Liver (tissue), 9 donors: ENCODE measurements around the gene NUDC. TPM values are rescaled to one million over a fixed set of nuclear protein-coding genes. Genes with fewer than 3 reads are reported as not detected.

Experiments used
- DNase-seq: peaks from one replicate; pipeline ENCODE4 v3.0.0-alpha.2; 2017; ENCODE audit warnings: low spot score
- H3K27ac ChIP-seq, 2 donors: one replicate each; pipeline ENCODE4 v1.7.0; 2013; ENCODE audit warnings: inconsistent platforms in 2 of 2, low read length in 2 of 2, control low read depth in 1 of 2, low read depth in 1 of 2, mild to moderate bottlenecking in 1 of 2
- H3K27me3 ChIP-seq, 4 donors: one replicate each; pipeline versions ENCODE4 v1.6.1 to v1.7.0; 2013; ENCODE audit warnings: low read length in 3 of 4, inconsistent platforms in 1 of 4, mild to moderate bottlenecking in 1 of 4, moderate library complexity in 1 of 4; ENCODE audit not compliant: control insufficient read depth in 4 of 4, insufficient read depth in 4 of 4
- H3K36me3 ChIP-seq, 4 donors: one replicate each; pipeline versions ENCODE4 v1.6.1 to v1.7.0; 2013; ENCODE audit warnings: low read length in 3 of 4, mild to moderate bottlenecking in 3 of 4, low read depth in 1 of 4, moderate library complexity in 1 of 4; ENCODE audit not compliant: control insufficient read depth in 4 of 4, insufficient read depth in 3 of 4
- H3K4me1 ChIP-seq, 4 donors: one replicate each; pipeline versions ENCODE4 v1.6.1 to v1.7.0; 2013; ENCODE audit warnings: low read length in 3 of 4, mild to moderate bottlenecking in 3 of 4, moderate library complexity in 1 of 4; ENCODE audit not compliant: control insufficient read depth in 4 of 4, insufficient read depth in 4 of 4
- H3K4me3 ChIP-seq, 3 donors: one replicate each; pipeline versions ENCODE4 v1.6.1 to v1.7.0; 2013; ENCODE audit warnings: low read length in 3 of 3, control low read depth in 1 of 3, low read depth in 1 of 3, mild to moderate bottlenecking in 1 of 3
- H3K9ac ChIP-seq, 2 donors: one replicate each; pipeline ENCODE4 v1.7.0; 2013; ENCODE audit warnings: low read length in 2 of 2, mild to moderate bottlenecking in 2 of 2, moderate library complexity in 2 of 2, control low read depth in 1 of 2, low read depth in 1 of 2
- H3K9me3 ChIP-seq, 4 donors: one replicate each; pipeline versions ENCODE4 v1.6.1 to v1.7.0; 2013; ENCODE audit warnings: low read length in 3 of 4; ENCODE audit not compliant: control insufficient read depth in 4 of 4
- ATF3 ChIP-seq: IDR thresholded peaks from 2 replicates; pipeline ENCODE4 v1.6.1; 2016; ENCODE audit warnings: antibody characterized with exemption
- CTCF ChIP-seq: fragments of 150-350 bp; IDR thresholded peaks from 2 replicates; pipeline ENCODE4 v1.5.1; 2017; ENCODE audit warnings: improper control_type of control experiment, low read depth, low read length; ENCODE audit not compliant: missing input control
- EGR1 ChIP-seq, 2 donors: IDR thresholded peaks; 2 replicates each; pipeline ENCODE4 v1.6.1; 2016 to 2018; ENCODE audit warnings: antibody characterized with exemption in 2 of 2, low read depth in 2 of 2
- FOXA1 ChIP-seq: IDR thresholded peaks from 2 replicates; pipeline ENCODE4 v1.6.1; 2016; ENCODE audit warnings: antibody characterized with exemption
- FOXA2 ChIP-seq: IDR thresholded peaks from 2 replicates; pipeline ENCODE4 v1.6.1; 2016; ENCODE audit warnings: antibody characterized with exemption
- GABPA ChIP-seq, 2 donors: IDR thresholded peaks in 1 of 2; conservative IDR thresholded peaks in 1 of 2; 2 replicates each; pipeline ENCODE4 v1.6.1; 2016; ENCODE audit warnings: antibody characterized with exemption in 2 of 2, mild to moderate bottlenecking in 1 of 2, moderate library complexity in 1 of 2
- HNF4A ChIP-seq, 2 donors: conservative IDR thresholded peaks; 2 replicates each; pipeline ENCODE4 v1.6.1; 2016; ENCODE audit warnings: antibody characterized with exemption in 2 of 2, mild to moderate bottlenecking in 2 of 2
- HNF4G ChIP-seq: IDR thresholded peaks from 2 replicates; pipeline ENCODE4 v1.6.1; 2016; ENCODE audit warnings: antibody characterized with exemption
- JUND ChIP-seq, 2 donors: IDR thresholded peaks; 2 replicates each; pipeline ENCODE4 v1.6.1; 2016; ENCODE audit warnings: antibody characterized with exemption in 2 of 2
- MAX ChIP-seq: IDR thresholded peaks from 2 replicates; pipeline ENCODE4 v1.6.1; 2016; ENCODE audit warnings: antibody characterized with exemption
- NR2F2 ChIP-seq: IDR thresholded peaks from 2 replicates; pipeline ENCODE4 v1.6.1; 2016; ENCODE audit warnings: antibody characterized with exemption
- RAD21 ChIP-seq, 2 donors: IDR thresholded peaks; 2 replicates each; pipeline ENCODE4 v1.6.1; 2016; ENCODE audit warnings: antibody characterized with exemption in 2 of 2, mild to moderate bottlenecking in 2 of 2
- REST ChIP-seq: IDR thresholded peaks from 2 replicates; pipeline ENCODE4 v1.6.1; 2016; ENCODE audit warnings: antibody characterized with exemption, mild to moderate bottlenecking
- RXRA ChIP-seq, 2 donors: IDR thresholded peaks; 2 replicates each; pipeline ENCODE4 v1.6.1; 2017 to 2018; ENCODE audit warnings: antibody characterized with exemption in 2 of 2, mild to moderate bottlenecking in 1 of 2
- SP1 ChIP-seq: IDR thresholded peaks from 2 replicates; pipeline ENCODE4 v1.6.1; 2018; ENCODE audit warnings: antibody characterized with exemption, mild to moderate bottlenecking
- TAF1 ChIP-seq: conservative IDR thresholded peaks from 2 replicates; pipeline ENCODE4 v1.6.1; 2016; ENCODE audit warnings: antibody characterized with exemption, mild to moderate bottlenecking
- YY1 ChIP-seq: IDR thresholded peaks from 2 replicates; pipeline ENCODE4 v1.6.1; 2016; ENCODE audit warnings: antibody characterized with exemption, mild to moderate bottlenecking
- ZBTB33 ChIP-seq: IDR thresholded peaks from 2 replicates; pipeline ENCODE4 v1.6.1; 2016; ENCODE audit warnings: antibody characterized with exemption
- WGBS: extraction: QIAGEN DNeasy Blood & Tissue Kit; methylation state at CpG from one replicate; pipeline ENCODE4 v1.1.7; 2013; 5-methylcytosine and 5-hydroxymethylcytosine counted together
- polyA plus RNA-seq, 2 donors: library from polyadenylated mRNA; stranded (reverse) in 1 of 2; unstranded in 1 of 2; fragments of 200-250 nt in 1 of 2; fragments of >200 nt in 1 of 2; fragmentation: Nextera tagmentation in 1 of 2; extraction: Ambion mirVana in 1 of 2; gene quantifications; one replicate each; pipeline versions ENCODE4 v1.2.1 to v1.2.3, GENCODE V29; 2013 to 2015
- total RNA-seq, 2 donors: library from RNA; depleted of rRNA; stranded (reverse); fragments of >200 nt; gene quantifications; one replicate each; pipeline ENCODE4 v1.2.3, GENCODE V29; 2014
- donor health status: healthy.
- donor health status: healthy.
- donor health status: healthy.
- donor health status: healthy.
- donor health status: healthy.

NUDC gene
- total and polyA plus RNA-seq, 4 donors = 18.2 to 50.7 (median 36.2) TPM

GRCh38 chr1:26890467-26890796 is 31.1 kb upstream of the NUDC start:
- Histone ChIP-seq H3K9ac (peak overlapping the region; percentile 73 to 82), H3K9me3 (no peaks in the 10 kb centered on the region), H3K4me3 (peak overlapping the region; percentile 71 to 81 (median 75)), H3K27me3 (no peaks in the 10 kb centered on the region), H3K36me3 (peaks cover 9 to 41% (median 30%) of the 10 kb centered on the region in 4 donors), H3K4me1 (peaks cover 1 to 20% (median 17%) of the 10 kb centered on the region in 4 donors), H3K27ac (peak overlapping the region; percentile 81 to 82)
- TF ChIP-seq HNF4G (no peak), TAF1 (peak; percentile 4), REST (peak; percentile 1), RXRA (IDR thresholded peaks at IDR 0.05) (peak in 1 of 2 donors; percentile 48), FOXA1 (no peak), HNF4A (conservative IDR thresholded peaks at IDR 0.05) (peak in 1 of 2 donors; percentile 7), MAX (no peak), ATF3 (no peak), SP1 (no peak), EGR1 (IDR thresholded peaks at IDR 0.05; ENCODE audit: low read depth in 2 of 2) (peak in 1 of 2 donors; percentile 22)
- DNase-seq = no peak
- 2% methylated on average over 12 of the region's 12 CpGs for WGBS

GRCh38 chr1:26894263-26894662 is 27.3 kb upstream of the NUDC start:
- Histone ChIP-seq H3K27me3 (no peaks in the 10 kb centered on the region), H3K4me3 (no peak overlapping the region), H3K9me3 (no peaks in the 10 kb centered on the region), H3K4me1 (peaks cover 1 to 18% (median 15%) of the 10 kb centered on the region in 4 donors), H3K36me3 (peaks cover 8 to 40% (median 25%) of the 10 kb centered on the region in 4 donors), H3K27ac (no peak overlapping the region), H3K9ac (no peak overlapping the region)
- DNase-seq = no peak
- WGBS = 97% methylated on average over 13 of the region's 13 CpGs
- TF ChIP-seq GABPA (IDR thresholded peaks at IDR 0.05 in 1 of 2, conservative IDR thresholded peaks at IDR 0.05 in 1 of 2) (no peak), EGR1 (IDR thresholded peaks at IDR 0.05; ENCODE audit: low read depth in 2 of 2) (no peak), SP1 (no peak), ZBTB33 (no peak), YY1 (no peak), RXRA (IDR thresholded peaks at IDR 0.05) (no peak), JUND (IDR thresholded peaks at IDR 0.05) (no peak), ATF3 (no peak), NR2F2 (no peak), HNF4A (conservative IDR thresholded peaks at IDR 0.05) (no peak), RAD21 (IDR thresholded peaks at IDR 0.05) (no peak), FOXA1 (no peak), HNF4G (no peak), CTCF (no peak), REST (no peak), MAX (no peak), FOXA2 (no peak), TAF1 (no peak)
